NCI-H460 (cell line): ENCODE results near the gene TMEM63A. TPM values are rescaled to one million over a fixed set of nuclear protein-coding genes. Genes with fewer than 3 reads are reported as not detected.

Experiments used
- DNase-seq: peaks from one replicate; pipeline ENCODE4 v3.0.0-alpha.2; 2016; ENCODE audit warnings: low read depth; ENCODE audit errors: extremely low read depth
- total RNA-seq: library from RNA; depleted of rRNA; stranded (reverse); fragments of >200 nt; shearing (Covaris generic); gene quantifications from 2 replicates; pipeline ENCODE4 v1.2.3, GENCODE V29; 2014

The TMEM63A gene
- total RNA-seq, 1 experiment from 2014 or later = 17.4 TPM

DNA sequence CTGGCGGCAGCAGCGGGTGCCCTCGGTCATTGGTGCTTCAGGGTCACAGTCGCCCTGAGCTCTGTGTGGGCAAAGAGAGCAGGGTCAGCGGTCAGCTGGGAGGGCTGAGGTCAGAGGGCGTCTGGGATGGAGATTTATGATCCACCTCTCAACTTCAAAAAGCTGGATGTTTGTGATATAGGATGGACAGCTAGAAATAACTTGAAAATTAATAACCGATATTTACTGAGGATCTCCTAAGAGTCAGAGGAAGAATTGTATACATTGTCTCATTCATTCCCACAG, 4.8 kb upstream of the TMEM63A start:
- DNase-seq = no peak

GRCh38 chr1:225886159-225887029, 4.2 kb upstream of the TMEM63A start:
- DNase-seq = no peak

DNA sequence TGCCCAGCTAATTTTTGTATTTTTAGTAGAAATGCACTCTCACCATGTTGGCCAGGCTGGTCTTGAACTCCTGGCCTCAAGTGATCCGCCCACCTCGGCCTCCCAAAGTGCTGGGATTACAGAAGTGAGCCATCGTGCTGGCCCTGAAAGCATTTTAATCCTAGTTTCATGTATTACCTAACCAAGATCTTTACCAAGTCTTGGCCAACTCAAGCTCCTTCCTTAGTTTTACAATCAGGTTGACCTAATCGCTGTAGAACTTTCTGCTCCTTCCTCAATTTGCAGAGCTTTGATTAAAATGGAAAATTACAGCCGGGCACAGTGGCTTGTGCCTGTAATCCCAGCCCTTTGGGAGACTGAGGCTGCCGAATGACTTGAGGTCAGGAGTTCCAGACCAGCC, 3.2 kb upstream of the TMEM63A start:
- DNase-seq = no peak

- DNase-seq = no peak
Measured at GRCh38 chr1:225883616-225884265, 1.6 kb upstream of the TMEM63A start.

- DNase-seq = peak; percentile 29
Measured at GRCh38 chr1:225882694-225883615, 775 bp upstream of the TMEM63A start.

- DNase-seq = peak; percentile 24
Measured at GRCh38 chr1:225881081-225881958, 860 bp downstream of the TMEM63A start.

GRCh38 chr1:225880636-225881035, 1.5 kb downstream of the TMEM63A start:
- DNase-seq = no peak

GRCh38 chr1:225880222-225880588, 2.0 kb downstream of the TMEM63A start:
- no peak for DNase-seq

DNA sequence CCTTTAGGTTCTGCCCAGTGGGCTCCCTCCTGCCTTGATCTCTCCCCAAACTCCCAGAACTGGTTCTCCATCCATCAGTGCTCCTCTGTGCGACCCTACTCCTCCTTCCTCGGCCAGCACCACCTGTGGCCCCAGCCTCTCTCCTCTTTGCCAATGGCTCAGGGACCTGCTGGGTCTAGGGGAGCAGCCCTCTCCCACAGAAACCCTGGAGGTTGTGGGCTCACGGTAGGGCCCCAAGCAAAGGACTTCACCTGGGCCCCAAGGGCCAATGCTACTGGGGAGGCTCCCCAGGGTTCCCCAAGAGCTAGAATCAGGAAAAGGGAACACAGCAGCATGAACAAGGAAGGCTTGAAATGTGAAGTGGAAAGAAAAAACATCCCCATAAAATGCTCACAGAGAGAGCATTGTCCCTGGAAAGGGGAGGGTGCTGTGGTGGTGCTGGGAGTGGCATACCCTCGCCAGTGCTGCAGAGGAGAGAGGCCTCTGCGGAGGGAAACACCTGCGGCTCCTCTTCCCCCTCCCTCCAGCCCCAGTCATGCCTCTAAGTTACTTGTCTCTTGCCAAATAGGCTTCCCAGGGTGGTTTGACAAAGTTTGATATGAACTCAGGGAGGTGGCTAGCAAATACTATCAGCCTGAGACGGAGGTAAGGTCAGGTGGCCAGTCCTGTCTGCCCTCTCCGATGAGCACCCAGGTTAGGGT, 2.5 kb downstream of the TMEM63A start:
- DNase-seq = no peak

DNA sequence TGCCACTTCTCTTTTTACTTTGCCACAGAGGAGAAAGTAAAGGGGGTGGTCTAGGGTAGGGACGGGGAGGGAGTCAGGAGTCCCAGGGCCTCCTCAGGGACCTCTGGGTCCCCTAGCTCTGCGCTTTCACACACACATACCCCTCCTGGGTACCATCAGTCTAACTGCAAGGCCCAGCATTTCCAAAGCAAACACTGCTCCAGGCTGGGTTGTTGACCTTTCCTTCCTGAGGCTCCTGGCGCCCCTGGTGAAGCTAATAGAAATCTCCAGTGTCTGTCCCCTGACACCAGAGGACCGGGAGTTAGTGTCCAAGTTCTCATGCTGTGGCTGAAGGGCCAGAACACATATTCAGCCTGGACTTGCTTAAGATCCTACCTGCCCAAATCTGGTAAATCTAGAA, 3.9 kb downstream of the TMEM63A start:
- DNase-seq = no peak

- DNase-seq = peak; percentile 26
Measured at GRCh38 chr1:225877580-225877979, 4.6 kb downstream of the TMEM63A start.

- no peak for DNase-seq
Measured at GRCh38 chr1:225876900-225877510, 5.2 kb downstream of the TMEM63A start.

GRCh38 chr1:225875044-225875815, 7.0 kb downstream of the TMEM63A start:
- no peak for DNase-seq

GRCh38 chr1:225874431-225874830, 7.7 kb downstream of the TMEM63A start:
- no peak for DNase-seq

DNA sequence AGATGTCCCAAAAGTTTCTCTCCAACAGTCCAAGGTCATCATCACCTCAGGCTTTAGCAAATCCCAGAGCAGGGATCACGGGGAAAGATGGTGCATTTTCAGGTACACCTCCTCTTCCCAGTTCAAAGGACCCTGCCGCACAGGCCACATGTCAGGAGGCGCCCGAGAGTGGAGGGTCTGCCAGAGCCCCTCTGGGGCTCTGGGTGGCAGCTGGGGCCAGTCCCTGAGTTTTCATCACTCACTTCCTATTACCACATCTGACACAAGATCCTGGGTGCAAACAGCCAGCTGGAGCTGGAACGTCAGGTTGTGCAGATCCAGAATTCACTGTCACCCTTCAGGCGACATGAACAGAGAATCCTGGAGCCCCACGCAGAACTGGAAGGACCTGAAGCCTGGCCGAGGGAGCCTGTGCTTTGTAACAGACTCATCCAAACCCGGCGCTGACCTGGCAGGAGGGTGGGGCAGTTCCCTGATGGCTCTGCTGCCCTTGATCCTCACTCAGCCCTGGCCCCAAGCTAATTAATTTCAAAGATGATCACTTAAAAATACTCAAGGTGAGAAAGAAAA, 8.8 kb downstream of the TMEM63A start:
- DNase-seq = no peak

DNA sequence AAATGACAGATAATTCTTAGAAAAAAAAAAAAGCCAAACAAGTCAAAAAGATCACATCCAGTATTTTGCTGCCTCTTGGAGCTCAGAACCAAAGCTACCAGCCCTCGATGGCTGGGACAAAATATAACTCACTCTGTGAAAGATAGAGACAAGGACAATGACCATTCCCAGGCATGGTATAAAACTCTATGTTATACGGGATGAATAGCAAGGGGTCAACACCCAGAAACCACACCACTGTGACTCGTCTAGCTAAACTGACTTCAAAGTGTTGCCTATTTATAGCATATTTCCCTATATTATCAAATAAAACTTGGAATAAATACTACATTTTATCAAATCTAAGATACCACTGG, 10.1 kb downstream of the TMEM63A start:
- no peak for DNase-seq

DNA sequence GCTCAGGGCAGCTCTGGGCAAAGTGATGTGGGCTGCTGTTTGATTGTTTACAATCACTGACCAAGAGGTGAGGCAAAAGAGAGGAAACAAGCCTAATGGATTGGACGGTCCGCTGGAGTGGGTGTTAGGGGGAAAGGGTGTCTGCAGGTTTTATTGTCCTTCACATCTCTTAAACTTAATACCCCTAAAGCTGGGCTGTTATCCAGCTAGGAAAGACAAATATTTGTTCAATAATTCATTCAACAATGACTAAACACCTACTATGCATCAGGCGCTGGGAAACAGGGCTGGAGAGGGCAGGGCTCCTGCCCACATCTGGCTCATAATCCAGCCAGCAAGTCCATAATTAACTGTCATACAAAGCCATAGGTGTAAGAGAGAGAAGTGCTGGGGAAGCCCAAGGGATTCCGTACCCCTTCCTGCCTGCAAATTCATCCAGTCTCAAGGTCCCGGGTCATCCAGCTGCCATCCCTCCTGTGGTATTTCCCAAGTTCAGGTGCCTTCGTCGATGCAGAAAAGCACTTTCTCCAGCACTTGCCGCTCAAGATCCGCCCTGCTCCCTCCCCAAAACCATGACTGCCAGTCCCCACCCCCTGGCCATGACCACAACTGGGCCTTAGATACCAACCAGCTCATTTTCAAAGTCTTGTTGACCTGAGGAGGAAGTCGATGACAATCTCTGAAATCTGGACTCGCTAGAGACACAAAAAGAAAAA, 10.7 kb downstream of the TMEM63A start:
- no peak for DNase-seq

- no peak for DNase-seq
Measured at GRCh38 chr1:225870911-225871310, 11.3 kb downstream of the TMEM63A start.
